Naive thymus-derived CD4-positive, alpha-beta T cell (primary cell): ENCODE results near the gene BAIAP3. TPM values are rescaled to one million over a fixed set of nuclear protein-coding genes. Genes with fewer than 3 reads are reported as not detected.

Experiments used
- ATAC-seq: fragments of 150-1000 bp; cut with Tn5 transposase; 2 replicates; pipeline ENCODE4 v1.10.0; 2021; ENCODE audit warnings: mild to moderate bottlenecking, moderate library complexity
- CTCF ChIA-PET: fragments of 350-600 bp; sonication (Branson Sonifier 250); formaldehyde crosslinking; loops from one replicate; lab custom pipeline; 2021; ENCODE audit warnings: antibody characterized with exemption; lab: Charles Lee
- POLR2A ChIA-PET: fragments of 350-600 bp; sonication (Branson Sonifier 250); formaldehyde crosslinking; loops from one replicate; lab custom pipeline; 2021; ENCODE audit warnings: antibody characterized with exemption, inconsistent platforms; lab: Charles Lee
- DNase-seq, 9 donors: peaks; one replicate each; pipeline versions ENCODE4 v3.0.0 to v3.0.0-alpha.2; 2020 to 2022; ENCODE audit warnings: mixed read lengths in 1 of 9
- H3K27ac ChIP-seq: one replicate; pipeline ENCODE4 v1.7.0; 2013; ENCODE audit warnings: mild to moderate bottlenecking, low read depth, low read length, moderate library complexity
- H3K27me3 ChIP-seq, 2 donors: one replicate each; pipeline ENCODE4 v1.7.0; 2013; ENCODE audit warnings: low read length in 2 of 2, mild to moderate bottlenecking in 2 of 2, moderate library complexity in 2 of 2; ENCODE audit not compliant: control insufficient read depth in 2 of 2, insufficient read depth in 2 of 2
- H3K36me3 ChIP-seq, 3 experiments: 1 replicate in 2 of 3; 2 replicates in 1 of 3; pipeline ENCODE4 v1.7.0; 2013; ENCODE audit warnings: low read length in 3 of 3, mild to moderate bottlenecking in 3 of 3, moderate library complexity in 1 of 3; ENCODE audit not compliant: insufficient read depth in 3 of 3, control insufficient read depth in 2 of 3
- H3K4me1 ChIP-seq, 2 donors: one replicate each; pipeline ENCODE4 v1.7.0; 2013; ENCODE audit warnings: low read length in 2 of 2, mild to moderate bottlenecking in 2 of 2, moderate library complexity in 1 of 2; ENCODE audit not compliant: control insufficient read depth in 2 of 2, insufficient read depth in 2 of 2
- H3K4me3 ChIP-seq: 2 replicates; pipeline ENCODE4 v1.7.0; 2013; ENCODE audit warnings: mild to moderate bottlenecking, low read length
- H3K9me3 ChIP-seq, 3 experiments: 1 replicate in 2 of 3; 2 replicates in 1 of 3; pipeline ENCODE4 v1.7.0; 2013; ENCODE audit warnings: low read length in 3 of 3; ENCODE audit not compliant: control insufficient read depth in 2 of 3
- H3K27ac Mint-ChIP-seq, 9 donors: one replicate each; pipeline ENCODE4 v1.8.0; 2020 to 2022; ENCODE audit warnings: mixed read lengths in 9 of 9, mild to moderate bottlenecking in 8 of 9, moderate library complexity in 5 of 9, inconsistent platforms in 2 of 9
- H3K27me3 Mint-ChIP-seq, 5 donors: one replicate each; pipeline ENCODE4 v1.8.0; 2021 to 2022; ENCODE audit warnings: mixed read lengths in 5 of 5, mild to moderate bottlenecking in 1 of 5
- H3K36me3 Mint-ChIP-seq, 5 donors: one replicate each; pipeline ENCODE4 v1.8.0; 2020 to 2022; ENCODE audit warnings: mixed read lengths in 5 of 5, mild to moderate bottlenecking in 3 of 5, inconsistent platforms in 1 of 5
- H3K4me1 Mint-ChIP-seq, 7 donors: one replicate each; pipeline ENCODE4 v1.8.0; 2020 to 2022; ENCODE audit warnings: mixed read lengths in 7 of 7, mild to moderate bottlenecking in 3 of 7, inconsistent platforms in 1 of 7
- H3K4me3 Mint-ChIP-seq, 10 donors: one replicate each; pipeline ENCODE4 v1.8.0; 2020 to 2022; ENCODE audit warnings: mild to moderate bottlenecking in 10 of 10, mixed read lengths in 10 of 10, moderate library complexity in 6 of 10, inconsistent platforms in 2 of 10
- H3K9me3 Mint-ChIP-seq, 11 donors: one replicate each; pipeline ENCODE4 v1.8.0; 2020 to 2022; ENCODE audit warnings: mixed read lengths in 11 of 11, mild to moderate bottlenecking in 4 of 11, inconsistent platforms in 1 of 11, moderate library complexity in 1 of 11
- intact Hi-C, 2 donors: fragments of 100-400 bp; cut with micrococcal nuclease; formaldehyde crosslinking; loops; one replicate each; pipeline ENCODE4 v1.15.1; 2023
- polyA plus RNA-seq, 2 donors: library from polyadenylated mRNA; unstranded; fragments of 300-500 nt; fragmentation: Illumina TruSeq; gene quantifications; one replicate each; pipeline ENCODE4 v1.2.3, GENCODE V29; 2021
- total RNA-seq, 6 experiments: library from RNA in 5 of 6; stranded (reverse) in 5 of 6; gene quantifications; 1 replicate in 5 of 6; 2 replicates in 1 of 6; pipeline ENCODE4 v1.2.3 and lab custom pipeline; 2021 to 2026

BAIAP3 gene
- total and polyA plus RNA-seq, 7 experiments from 2014 or later: 0.20 to 7.5 (median 1.1) TPM

DNA sequence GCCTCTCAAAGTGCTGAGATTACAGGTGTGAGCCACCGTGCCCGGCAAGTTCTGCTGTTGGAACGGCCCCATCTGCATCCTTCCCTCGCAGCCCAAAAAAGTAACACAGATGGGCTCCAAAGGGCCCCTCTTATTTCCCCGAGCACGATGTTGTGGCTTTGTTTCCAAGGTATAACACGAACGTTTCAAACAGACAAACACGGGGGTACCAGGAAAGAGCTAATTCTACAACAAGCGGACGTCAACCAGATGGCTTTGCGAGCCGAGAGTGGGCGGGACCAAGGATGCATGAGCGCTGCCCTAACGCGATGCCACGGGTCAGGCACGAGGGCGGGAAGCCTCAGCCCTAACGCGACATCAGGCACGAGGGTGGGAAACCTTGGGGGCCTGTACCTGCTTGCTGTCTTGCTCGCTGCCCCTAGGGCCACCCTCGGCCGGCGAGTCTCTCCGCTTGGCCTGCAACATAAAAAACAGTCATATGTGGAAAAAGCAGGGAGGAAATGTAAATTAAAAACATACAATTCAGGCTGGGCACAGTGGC is 56.9 kb downstream of the BAIAP3 start:
- ATAC-seq: no peak
- Histone ChIP-seq H3K27me3 (no peaks in the 10 kb centered on the region), H3K36me3 (peaks cover 0 to 79% (median 4%) of the 10 kb centered on the region in 3 experiments), H3K4me3 (no peak overlapping the region), H3K27ac (no peak overlapping the region), H3K4me1 (no peaks in the 10 kb centered on the region), H3K9me3 (no peaks in the 10 kb centered on the region)
- Mint-ChIP-seq H3K36me3 (peaks cover 0 to 17% (median 0%) of the 10 kb centered on the region in 5 donors), H3K27me3 (no peaks in the 10 kb centered on the region), H3K4me1 (peaks cover 0 to 4% (median 0%) of the 10 kb centered on the region in 7 donors), H3K4me3 (no peak overlapping the region), H3K9me3 (peaks cover 0 to 2% (median 0%) of the 10 kb centered on the region in 11 donors), H3K27ac (no peak overlapping the region)
- intact Hi-C loops: no loop called here
- CTCF ChIA-PET: no interaction called here
- DNase-seq: no peak
- POLR2A ChIA-PET: no interaction called here

DNA sequence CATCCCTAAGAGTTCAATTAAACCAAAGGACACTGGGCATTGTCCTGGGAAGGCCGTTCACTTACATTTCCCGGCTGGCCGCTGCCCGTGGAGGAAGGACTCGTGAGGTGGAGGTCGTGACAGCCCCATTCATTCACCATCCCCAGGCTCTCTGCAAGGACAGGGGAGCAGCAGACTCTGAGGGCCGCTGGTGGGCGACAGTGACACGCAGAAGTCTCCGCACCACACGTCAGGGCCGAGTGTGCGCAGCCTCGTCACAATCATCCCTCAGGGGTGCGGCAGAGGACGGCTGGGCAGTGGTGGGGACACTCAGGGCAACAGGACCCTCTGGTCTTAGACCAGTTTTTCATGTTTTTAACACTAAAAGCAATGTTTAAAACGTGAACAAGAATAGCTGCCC is 59.4 kb downstream of the BAIAP3 start:
- H3K27me3 Mint-ChIP-seq: no peaks in the 10 kb centered on the region
- peaks cover 0 to 4% (median 0%) of the 10 kb centered on the region in 11 donors for H3K9me3 Mint-ChIP-seq
- no peak overlapping the region for H3K27ac Mint-ChIP-seq
- no peak overlapping the region for H3K27ac ChIP-seq
- H3K4me1 Mint-ChIP-seq: peaks cover 0 to 4% (median 0%) of the 10 kb centered on the region in 7 donors
- no peaks in the 10 kb centered on the region for H3K27me3 ChIP-seq
- intact Hi-C loops: no loop called here
- H3K36me3 ChIP-seq: peaks cover 0 to 76% (median 4%) of the 10 kb centered on the region in 3 experiments
- peaks cover 0 to 20% (median 0%) of the 10 kb centered on the region in 5 donors for H3K36me3 Mint-ChIP-seq
- no peak for DNase-seq
- H3K9me3 ChIP-seq: no peaks in the 10 kb centered on the region
- no peak overlapping the region for H3K4me3 ChIP-seq
- ChIA-PET CTCF (no interaction called here), POLR2A (interaction anchor here (0.8 kb wide), 1 partner anchor 710 kb away, joined by 9 read pairs; no protein-coding TSS in a partner anchor)
- ATAC-seq: no peak
- no peaks in the 10 kb centered on the region for H3K4me1 ChIP-seq
- H3K4me3 Mint-ChIP-seq: no peak overlapping the region

- ChIA-PET CTCF (no interaction called here), POLR2A (interaction anchor here (0.6 to 0.7 kb wide), 2 partner anchors 60 to 258 kb away, joined by 3 to 4 read pairs; no protein-coding TSS in a partner anchor)
Measured at GRCh38 chr16:1393613-1394176, 60.2 kb downstream of the BAIAP3 start.

GRCh38 chr16:1394367-1394951 is 61.0 kb downstream of the BAIAP3 start:
- H3K27ac Mint-ChIP-seq: no peak overlapping the region
- Histone ChIP-seq H3K27me3 (no peaks in the 10 kb centered on the region), H3K4me1 (no peaks in the 10 kb centered on the region), H3K4me3 (no peak overlapping the region), H3K9me3 (no peaks in the 10 kb centered on the region), H3K36me3 (peaks cover 0 to 78% (median 15%) of the 10 kb centered on the region in 3 experiments), H3K27ac (no peak overlapping the region)
- ChIA-PET POLR2A (no interaction called here), CTCF (no interaction called here)
- H3K4me1 Mint-ChIP-seq: peaks cover 0 to 4% (median 0%) of the 10 kb centered on the region in 7 donors
- peaks cover 0 to 4% (median 0%) of the 10 kb centered on the region in 11 donors for H3K9me3 Mint-ChIP-seq
- intact Hi-C loops: no loop called here
- H3K4me3 Mint-ChIP-seq: no peak overlapping the region
- no peak for ATAC-seq
- no peaks in the 10 kb centered on the region for H3K27me3 Mint-ChIP-seq
- DNase-seq: no peak
- peaks cover 0 to 25% (median 4%) of the 10 kb centered on the region in 5 donors for H3K36me3 Mint-ChIP-seq

More at GRCh38 chr16:1393613-1394176, 60.2 kb downstream of the BAIAP3 start:
- Histone ChIP-seq H3K4me1 (no peaks in the 10 kb centered on the region), H3K36me3 (peaks cover 0 to 76% (median 11%) of the 10 kb centered on the region in 3 experiments), H3K27me3 (no peaks in the 10 kb centered on the region), H3K4me3 (no peak overlapping the region), H3K9me3 (no peaks in the 10 kb centered on the region), H3K27ac (no peak overlapping the region)
- DNase-seq (no peak), ATAC-seq (no peak)
- H3K4me3 Mint-ChIP-seq: no peak overlapping the region
- H3K36me3 Mint-ChIP-seq: peaks cover 0 to 25% (median 4%) of the 10 kb centered on the region in 5 donors
- intact Hi-C loops: no loop called here
- no peaks in the 10 kb centered on the region for H3K27me3 Mint-ChIP-seq
- no peak overlapping the region for H3K27ac Mint-ChIP-seq
- peaks cover 0 to 4% (median 0%) of the 10 kb centered on the region in 11 donors for H3K9me3 Mint-ChIP-seq
- H3K4me1 Mint-ChIP-seq: peaks cover 0 to 4% (median 0%) of the 10 kb centered on the region in 7 donors

GRCh38 chr16:1395444-1396031 is 62.1 kb downstream of the BAIAP3 start:
- H3K4me1 ChIP-seq: no peaks in the 10 kb centered on the region
- no peak overlapping the region for H3K4me3 ChIP-seq
- H3K27ac Mint-ChIP-seq: no peak overlapping the region
- CTCF ChIA-PET: no interaction called here
- H3K27me3 Mint-ChIP-seq: no peaks in the 10 kb centered on the region
- intact Hi-C loops: no loop called here
- peaks cover 0 to 2% (median 0%) of the 10 kb centered on the region in 7 donors for H3K4me1 Mint-ChIP-seq
- ATAC-seq (no peak), DNase-seq (no peak)
- H3K36me3 Mint-ChIP-seq: peaks cover 0 to 21% (median 0%) of the 10 kb centered on the region in 5 donors
- H3K27me3 ChIP-seq: no peaks in the 10 kb centered on the region
- peaks cover 0 to 78% (median 15%) of the 10 kb centered on the region in 3 experiments for H3K36me3 ChIP-seq
- H3K27ac ChIP-seq: no peak overlapping the region
- no peaks in the 10 kb centered on the region for H3K9me3 ChIP-seq
- POLR2A ChIA-PET: no interaction called here
- peaks cover 0 to 4% (median 0%) of the 10 kb centered on the region in 11 donors for H3K9me3 Mint-ChIP-seq
- H3K4me3 Mint-ChIP-seq: no peak overlapping the region

DNA sequence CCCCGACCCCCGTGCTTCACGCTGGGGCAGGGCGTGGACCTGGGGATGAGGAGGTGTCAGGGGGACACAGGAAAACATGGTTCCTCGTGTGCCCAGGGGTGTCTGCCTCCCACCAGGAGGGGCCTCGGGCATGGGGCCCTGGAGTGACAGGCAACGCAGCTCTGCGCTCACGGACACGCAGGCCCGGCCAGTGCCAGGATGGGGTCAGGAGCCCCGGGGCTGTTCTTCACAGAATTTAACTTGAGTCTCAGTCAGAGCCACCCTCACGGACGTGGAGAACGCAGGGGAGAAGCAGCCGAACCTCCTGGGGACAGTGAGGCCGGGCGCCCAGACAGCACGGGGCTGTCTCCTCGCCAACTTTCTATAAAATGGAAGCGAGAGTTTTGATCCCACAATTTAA is 64.3 kb downstream of the BAIAP3 start:
- no peak for ATAC-seq
- Histone ChIP-seq H3K27me3 (no peaks in the 10 kb centered on the region), H3K9me3 (no peaks in the 10 kb centered on the region), H3K4me1 (no peaks in the 10 kb centered on the region), H3K4me3 (no peak overlapping the region), H3K36me3 (peaks cover 0 to 81% (median 19%) of the 10 kb centered on the region in 3 experiments), H3K27ac (no peak overlapping the region)
- no peak overlapping the region for H3K4me3 Mint-ChIP-seq
- POLR2A ChIA-PET: no interaction called here
- H3K9me3 Mint-ChIP-seq: peaks cover 0 to 2% (median 0%) of the 10 kb centered on the region in 11 donors
- H3K4me1 Mint-ChIP-seq: peaks cover 0 to 4% (median 0%) of the 10 kb centered on the region in 7 donors
- DNase-seq: no peak
- H3K27ac Mint-ChIP-seq: no peak overlapping the region
- intact Hi-C loops: no loop called here
- CTCF ChIA-PET: no interaction called here
- no peaks in the 10 kb centered on the region for H3K27me3 Mint-ChIP-seq
- peaks cover 0 to 26% (median 5%) of the 10 kb centered on the region in 5 donors for H3K36me3 Mint-ChIP-seq
